Vagina (tissue), 2 donors: ENCODE results near the gene RBM26.

ENCODE experiments used
- CTCF ChIP-seq, 3 experiments: fragments of 450-650 bp in 2 of 3; fragments of 200-600 bp in 1 of 3; sonication (generic) in 1 of 3; IDR thresholded peaks; one replicate each; pipeline ENCODE4 v1.5.1; 2017 to 2019; ENCODE audit warnings: antibody characterized with exemption in 3 of 3, mild to moderate bottlenecking in 2 of 3, moderate library complexity in 2 of 3
- POLR2A ChIP-seq, 2 donors: fragments of 450-650 bp; IDR thresholded peaks; one replicate each; pipeline ENCODE4 v1.6.1; 2017; ENCODE audit warnings: antibody characterized with exemption in 2 of 2, mild to moderate bottlenecking in 2 of 2, moderate library complexity in 2 of 2
- POLR2AphosphoS5 ChIP-seq, 2 donors: sonication (generic); formaldehyde crosslinking; IDR thresholded peaks; one replicate each; pipeline ENCODE4 v1.9.0; 2017; ENCODE audit warnings: antibody characterized with exemption in 2 of 2, mild to moderate bottlenecking in 2 of 2, low read depth in 1 of 2; ENCODE audit not compliant: insufficient read depth in 1 of 2

- TF ChIP-seq CTCF (IDR thresholded peaks at IDR 0.05) (no peak), POLR2A (IDR thresholded peaks at IDR 0.05) (no peak), POLR2AphosphoS5 (IDR thresholded peaks at IDR 0.05; ENCODE audit: insufficient read depth in 1 of 2, low read depth in 1 of 2) (no peak)
Observed at GRCh38 chr13:79349011-79349410, 57.0 kb downstream of the RBM26 start.
